A549 (cell line): Measurements from ENCODE around the gene CBFB. TPM values are rescaled to one million over a fixed set of nuclear protein-coding genes. Genes with fewer than 3 reads are reported as not detected.

Source experiments
- ATAC-seq, 2 experiments: fragments of 200-7000 bp in 1 of 2; fragments of >200 bp in 1 of 2; cut with Nextera tagmentation in 1 of 2; cut with Tn5 transposase in 1 of 2; 3 replicates each; pipeline versions ENCODE4 v1.8.0 to v1.9.1; 2018 to 2020; ENCODE audit warnings: mild to moderate bottlenecking in 1 of 2, moderate library complexity in 1 of 2
- CTCF ChIA-PET: fragments of 300-600 bp; sonication (Branson Sonifier 250); formaldehyde crosslinking; extraction: SDS; loops from one replicate; lab custom pipeline; 2021; ENCODE audit warnings: antibody characterized with exemption, inconsistent platforms; lab: Yijun Ruan, JAX
- POLR2A ChIA-PET: fragments of 350-600 bp; formaldehyde crosslinking; extraction: SDS; loops from one replicate; lab custom pipeline; 2021; ENCODE audit warnings: antibody characterized with exemption, inconsistent platforms; lab: Yijun Ruan, JAX
- DNase-seq, 2 experiments: peaks; one replicate each; pipeline versions ENCODE4 v3.0.0 to v3.0.0-alpha.2; 2011 to 2016; ENCODE audit warnings: low read depth in 1 of 2, low spot score in 1 of 2
- FAIRE-seq: peaks from 2 replicates; lab custom pipeline; 2011; peaks lifted over from hg19 to GRCh38; lab: Jason Lieb, UNC
- H3K27ac ChIP-seq, 2 experiments: fragments of >200 bp; sonication (Bioruptor Twin); formaldehyde crosslinking; 3 replicates each; pipeline ENCODE4 v1.5.1; 2016 to 2017
- H3K4me1 ChIP-seq: fragments of >200 bp; sonication (Bioruptor Twin); formaldehyde crosslinking; 3 replicates; pipeline ENCODE4 v1.6.1; 2016
- H3K4me2 ChIP-seq: fragments of >200 bp; sonication (Bioruptor Twin); formaldehyde crosslinking; 3 replicates; pipeline ENCODE4 v1.6.1; 2016
- H3K4me3 ChIP-seq: fragments of >200 bp; sonication (Bioruptor Twin); formaldehyde crosslinking; 3 replicates; pipeline ENCODE4 v1.5.1; 2016
- H3K9me3 ChIP-seq: fragments of >200 bp; sonication (Bioruptor Twin); formaldehyde crosslinking; 3 replicates; pipeline ENCODE4 v1.6.1; 2016
- BCL3 ChIP-seq: fragments of >200 bp; sonication (Bioruptor Twin); formaldehyde crosslinking; IDR thresholded peaks from 3 replicates; pipeline ENCODE4 v1.6.1; 2016
- BHLHE40 ChIP-seq: IDR thresholded peaks from 2 replicates; pipeline ENCODE4 v1.6.1; 2012; ENCODE audit warnings: low read depth, low read length, inconsistent platforms
- CBX2 ChIP-seq: fragments of 200-600 bp; sonication (generic); IDR thresholded peaks from 2 replicates; pipeline ENCODE4 v1.6.1; 2016; ENCODE audit warnings: low read depth, mild to moderate bottlenecking, borderline replicate concordance
- CEBPB ChIP-seq, 2 experiments: fragments of >200 bp in 1 of 2; sonication (Bioruptor Twin) in 1 of 2; formaldehyde crosslinking in 1 of 2; IDR thresholded peaks; 2 replicates each; pipeline ENCODE4 v1.6.1; 2012 to 2016
- CHD4 ChIP-seq: fragments of 200-600 bp; sonication (generic); IDR thresholded peaks from 2 replicates; pipeline ENCODE4 v1.6.1; 2016; ENCODE audit warnings: antibody characterized with exemption, mild to moderate bottlenecking, borderline replicate concordance
- EHF ChIP-seq: fragments of 250-450 bp; sonication (Bioruptor Pico); IDR thresholded peaks from 2 replicates; pipeline ENCODE4 v1.5.0; 2020; ENCODE audit warnings: mild to moderate bottlenecking
- ESRRA ChIP-seq: fragments of 150-350 bp; IDR thresholded peaks from 2 replicates; pipeline ENCODE4 v1.6.1; 2014; ENCODE audit warnings: mild to moderate bottlenecking, low read length, borderline replicate concordance
- FOSL2 ChIP-seq, 2 experiments: fragments of 450-650 bp in 1 of 2; fragments of >200 bp in 1 of 2; sonication (Bioruptor Twin) in 1 of 2; formaldehyde crosslinking; IDR thresholded peaks; 2 replicates each; pipeline versions ENCODE4 v1.5.0 to v1.6.1; 2016 to 2020; ENCODE audit warnings: mild to moderate bottlenecking in 1 of 2, moderate library complexity in 1 of 2
- HOXA7 ChIP-seq: fragments of 250-450 bp; sonication (Bioruptor Pico); IDR thresholded peaks from 2 replicates; pipeline ENCODE4 v1.5.0; 2020; ENCODE audit warnings: mild to moderate bottlenecking, moderate library complexity
- HOXB5 ChIP-seq: fragments of 250-450 bp; sonication (Bioruptor Pico); IDR thresholded peaks from 2 replicates; pipeline ENCODE4 v1.5.0; 2020; ENCODE audit warnings: mild to moderate bottlenecking, moderate library complexity
- JUN ChIP-seq, 2 experiments: fragments of >200 bp; sonication (Bioruptor Twin); formaldehyde crosslinking; IDR thresholded peaks; 2 replicates in 1 of 2; 3 replicates in 1 of 2; pipeline ENCODE4 v1.6.1; 2016 to 2017
- KDM1A ChIP-seq: fragments of 200-600 bp; sonication (generic); IDR thresholded peaks from 2 replicates; pipeline ENCODE4 v1.6.1; 2016; ENCODE audit warnings: low read depth, mild to moderate bottlenecking
- MAFK ChIP-seq: fragments of 450-650 bp; IDR thresholded peaks from 2 replicates; pipeline ENCODE4 v1.6.1; 2014; ENCODE audit not compliant: partially characterized antibody
- MAZ ChIP-seq: fragments of 150-350 bp; IDR thresholded peaks from 2 replicates; pipeline ENCODE4 v1.6.1; 2014; ENCODE audit warnings: antibody characterized with exemption, low read depth, low read length, borderline replicate concordance
- POLR2A ChIP-seq: IDR thresholded peaks from 2 replicates; pipeline ENCODE4 v1.6.1; 2012; ENCODE audit warnings: mild to moderate bottlenecking, low read length
- RARB ChIP-seq: fragments of 250-450 bp; sonication (Bioruptor Pico); IDR thresholded peaks from 2 replicates; pipeline ENCODE4 v1.8.0; 2021; ENCODE audit warnings: mild to moderate bottlenecking, moderate library complexity
- RNF2 ChIP-seq: fragments of 200-600 bp; sonication (generic); IDR thresholded peaks from 2 replicates; pipeline ENCODE4 v1.6.1; 2016; ENCODE audit warnings: low read depth, mild to moderate bottlenecking, antibody characterized with exemption, moderate library complexity, borderline replicate concordance
- TP53 ChIP-seq: fragments of 250-450 bp; sonication (Bioruptor Pico); IDR thresholded peaks from 2 replicates; pipeline ENCODE4 v1.5.0; 2021; ENCODE audit warnings: mild to moderate bottlenecking, moderate library complexity
- ZC3H11A ChIP-seq: fragments of 450-650 bp; IDR thresholded peaks from 2 replicates; pipeline ENCODE4 v1.6.1; 2014; ENCODE audit warnings: antibody characterized with exemption, mild to moderate bottlenecking
- ZFP36 ChIP-seq: fragments of 450-650 bp; IDR thresholded peaks from 2 replicates; pipeline ENCODE4 v1.6.1; 2014; ENCODE audit warnings: borderline replicate concordance; ENCODE audit not compliant: partially characterized antibody
- ZNF302 ChIP-seq: fragments of 250-450 bp; sonication (Bioruptor Pico); IDR thresholded peaks from 2 replicates; pipeline ENCODE4 v1.9.0; 2021; ENCODE audit warnings: inconsistent platforms, mild to moderate bottlenecking, moderate library complexity
- ZSCAN20 ChIP-seq: fragments of 250-450 bp; sonication (Bioruptor Pico); IDR thresholded peaks from 2 replicates; pipeline ENCODE4 v1.8.0; 2022; ENCODE audit warnings: mild to moderate bottlenecking, moderate library complexity
- WGBS: methylation state at CpG from one replicate; pipeline ENCODE4 v1.1.6; 2017; ENCODE audit errors: missing lambda C conversion rate; 5-methylcytosine and 5-hydroxymethylcytosine counted together
- polyA plus RNA-seq, 4 experiments: library from polyadenylated mRNA; depleted of rRNA in 3 of 4; stranded (reverse); fragments of >200 nt; fragmentation: RNase III in 1 of 4; extraction: RNeasy Plus Mini Kit Qiagen cat#74134 plus additional on column Dnase treatment in 1 of 4; gene quantifications; 2 replicates in 3 of 4; 3 replicates in 1 of 4; pipeline ENCODE4 v1.2.3, GENCODE V29; 2011 to 2017
- TF ChIP-seq, protein P1 (sequence below): fragments of >200 bp; sonication (Bioruptor Twin); formaldehyde crosslinking; IDR thresholded peaks from 3 replicates; pipeline ENCODE4 v1.5.1; 2016
- TF ChIP-seq, protein P2 (sequence below): fragments of 200-600 bp; sonication (generic); IDR thresholded peaks from 2 replicates; pipeline ENCODE4 v1.6.1; 2016; ENCODE audit warnings: antibody characterized with exemption, mild to moderate bottlenecking, moderate library complexity
- TF ChIP-seq, protein P3 (sequence below): IDR thresholded peaks from 2 replicates; pipeline ENCODE4 v1.6.1; 2012

Gene CBFB
- polyA plus RNA-seq, 2 of the 4 experiments (the other 2 are of a cell fraction) = 27.7 to 61.3 TPM

- TF ChIP-seq MAZ (no peak), CEBPB (IDR thresholded peaks at IDR 0.05) (no peak)
Observed at GRCh38 chr16:67116388-67117311, 87.7 kb downstream of the CBFB start (continued).

DNA sequence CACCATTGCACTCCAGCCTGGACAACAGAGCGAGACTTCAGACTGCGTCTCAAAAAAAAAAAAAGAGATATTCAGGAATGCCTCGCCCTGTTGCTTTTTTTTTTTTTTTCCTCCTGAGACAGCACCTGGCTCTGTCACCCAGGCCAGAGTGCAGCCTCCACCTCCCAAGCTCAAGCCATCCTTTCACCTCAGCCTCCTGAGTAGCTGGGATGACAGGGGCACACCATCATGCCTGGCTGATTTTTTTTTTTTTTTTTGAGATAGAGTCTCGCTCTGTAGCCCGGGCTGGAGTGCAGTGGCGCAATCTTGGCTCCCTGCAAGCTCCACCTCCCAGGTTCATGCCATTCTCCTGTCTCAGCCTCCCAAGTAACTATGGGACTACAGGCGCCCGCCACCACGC lies 88.8 kb downstream of the CBFB start:
- no peak overlapping the region for H3K4me3 ChIP-seq
- no peak overlapping the region for H3K27ac ChIP-seq
- DNase-seq (no peak), FAIRE-seq (no peak), ATAC-seq (no peak)
- WGBS = 95% methylated on average over 9 of the region's 9 CpGs
- H3K9me3 ChIP-seq = no peaks in the 10 kb centered on the region
- POLR2A ChIA-PET = no interaction called here
- H3K4me2 ChIP-seq = no peak overlapping the region
- CTCF ChIA-PET = interaction anchor here (0.7 to 3.5 kb wide), 3 partner anchors 13 to 141 kb away, joined by 3 to 17 read pairs (median 3); no protein-coding TSS in a partner anchor
- TF ChIP-seq BCL3 = no peak
- TF ChIP-seq ZNF302 = no peak
- TF ChIP-seq POLR2A = no peak
- TF ChIP-seq MAFK = no peak
- TF ChIP-seq CEBPB (IDR thresholded peaks at IDR 0.05) = no peak
- no peak for TF ChIP-seq CBX2
- TF ChIP-seq TP53 (CRISPR knock-in tag) = no peak
- no peak for TF ChIP-seq JUN (IDR thresholded peaks at IDR 0.05)
- no peak for TF ChIP-seq FOSL2 (IDR thresholded peaks at IDR 0.05)
- no peak for TF ChIP-seq FOSL2 (CRISPR knock-in tag; IDR thresholded peaks at IDR 0.05)
- no peak for TF ChIP-seq CHD4
- TF ChIP-seq RARB (CRISPR knock-in tag) = no peak
- H3K4me1 ChIP-seq = peaks cover 29% of the 10 kb centered on the region

GRCh38 chr16:67120025-67120424 lies 91.1 kb downstream of the CBFB start:
- POLR2A ChIA-PET = no interaction called here
- no peak for ATAC-seq
- Histone ChIP-seq H3K9me3 (no peaks in the 10 kb centered on the region), H3K4me3 (no peak overlapping the region), H3K27ac (no peak overlapping the region), H3K4me1 (peaks cover 11% of the 10 kb centered on the region), H3K4me2 (no peak overlapping the region)
- DNase-seq = no peak
- CTCF ChIA-PET = interaction anchor here (1.0 to 3.2 kb wide), 5 partner anchors 13 to 159 kb away, joined by 3 to 11 read pairs (median 5); partner anchors contain the start of gene CES3
- 63% methylated on average over 5 of the region's 5 CpGs for WGBS
- TF ChIP-seq TP53 (CRISPR knock-in tag) (no peak), KDM1A (no peak), ESRRA (no peak), BHLHE40 (no peak), ZFP36 (no peak), RNF2 (no peak), ZC3H11A (no peak), HOXB5 (CRISPR knock-in tag) (no peak), EHF (CRISPR knock-in tag) (no peak), HOXA7 (CRISPR knock-in tag) (no peak), ZSCAN20 (no peak), ZNF302 (no peak), RARB (CRISPR knock-in tag) (no peak), FOSL2 (IDR thresholded peaks at IDR 0.05) (no peak), FOSL2 (CRISPR knock-in tag; IDR thresholded peaks at IDR 0.05) (no peak)
- TF ChIP-seq, protein P1, sequence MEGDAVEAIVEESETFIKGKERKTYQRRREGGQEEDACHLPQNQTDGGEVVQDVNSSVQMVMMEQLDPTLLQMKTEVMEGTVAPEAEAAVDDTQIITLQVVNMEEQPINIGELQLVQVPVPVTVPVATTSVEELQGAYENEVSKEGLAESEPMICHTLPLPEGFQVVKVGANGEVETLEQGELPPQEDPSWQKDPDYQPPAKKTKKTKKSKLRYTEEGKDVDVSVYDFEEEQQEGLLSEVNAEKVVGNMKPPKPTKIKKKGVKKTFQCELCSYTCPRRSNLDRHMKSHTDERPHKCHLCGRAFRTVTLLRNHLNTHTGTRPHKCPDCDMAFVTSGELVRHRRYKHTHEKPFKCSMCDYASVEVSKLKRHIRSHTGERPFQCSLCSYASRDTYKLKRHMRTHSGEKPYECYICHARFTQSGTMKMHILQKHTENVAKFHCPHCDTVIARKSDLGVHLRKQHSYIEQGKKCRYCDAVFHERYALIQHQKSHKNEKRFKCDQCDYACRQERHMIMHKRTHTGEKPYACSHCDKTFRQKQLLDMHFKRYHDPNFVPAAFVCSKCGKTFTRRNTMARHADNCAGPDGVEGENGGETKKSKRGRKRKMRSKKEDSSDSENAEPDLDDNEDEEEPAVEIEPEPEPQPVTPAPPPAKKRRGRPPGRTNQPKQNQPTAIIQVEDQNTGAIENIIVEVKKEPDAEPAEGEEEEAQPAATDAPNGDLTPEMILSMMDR = no peak
- TF ChIP-seq, protein P2, sequence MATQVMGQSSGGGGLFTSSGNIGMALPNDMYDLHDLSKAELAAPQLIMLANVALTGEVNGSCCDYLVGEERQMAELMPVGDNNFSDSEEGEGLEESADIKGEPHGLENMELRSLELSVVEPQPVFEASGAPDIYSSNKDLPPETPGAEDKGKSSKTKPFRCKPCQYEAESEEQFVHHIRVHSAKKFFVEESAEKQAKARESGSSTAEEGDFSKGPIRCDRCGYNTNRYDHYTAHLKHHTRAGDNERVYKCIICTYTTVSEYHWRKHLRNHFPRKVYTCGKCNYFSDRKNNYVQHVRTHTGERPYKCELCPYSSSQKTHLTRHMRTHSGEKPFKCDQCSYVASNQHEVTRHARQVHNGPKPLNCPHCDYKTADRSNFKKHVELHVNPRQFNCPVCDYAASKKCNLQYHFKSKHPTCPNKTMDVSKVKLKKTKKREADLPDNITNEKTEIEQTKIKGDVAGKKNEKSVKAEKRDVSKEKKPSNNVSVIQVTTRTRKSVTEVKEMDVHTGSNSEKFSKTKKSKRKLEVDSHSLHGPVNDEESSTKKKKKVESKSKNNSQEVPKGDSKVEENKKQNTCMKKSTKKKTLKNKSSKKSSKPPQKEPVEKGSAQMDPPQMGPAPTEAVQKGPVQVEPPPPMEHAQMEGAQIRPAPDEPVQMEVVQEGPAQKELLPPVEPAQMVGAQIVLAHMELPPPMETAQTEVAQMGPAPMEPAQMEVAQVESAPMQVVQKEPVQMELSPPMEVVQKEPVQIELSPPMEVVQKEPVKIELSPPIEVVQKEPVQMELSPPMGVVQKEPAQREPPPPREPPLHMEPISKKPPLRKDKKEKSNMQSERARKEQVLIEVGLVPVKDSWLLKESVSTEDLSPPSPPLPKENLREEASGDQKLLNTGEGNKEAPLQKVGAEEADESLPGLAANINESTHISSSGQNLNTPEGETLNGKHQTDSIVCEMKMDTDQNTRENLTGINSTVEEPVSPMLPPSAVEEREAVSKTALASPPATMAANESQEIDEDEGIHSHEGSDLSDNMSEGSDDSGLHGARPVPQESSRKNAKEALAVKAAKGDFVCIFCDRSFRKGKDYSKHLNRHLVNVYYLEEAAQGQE = no peak
- TF ChIP-seq, protein P3, sequence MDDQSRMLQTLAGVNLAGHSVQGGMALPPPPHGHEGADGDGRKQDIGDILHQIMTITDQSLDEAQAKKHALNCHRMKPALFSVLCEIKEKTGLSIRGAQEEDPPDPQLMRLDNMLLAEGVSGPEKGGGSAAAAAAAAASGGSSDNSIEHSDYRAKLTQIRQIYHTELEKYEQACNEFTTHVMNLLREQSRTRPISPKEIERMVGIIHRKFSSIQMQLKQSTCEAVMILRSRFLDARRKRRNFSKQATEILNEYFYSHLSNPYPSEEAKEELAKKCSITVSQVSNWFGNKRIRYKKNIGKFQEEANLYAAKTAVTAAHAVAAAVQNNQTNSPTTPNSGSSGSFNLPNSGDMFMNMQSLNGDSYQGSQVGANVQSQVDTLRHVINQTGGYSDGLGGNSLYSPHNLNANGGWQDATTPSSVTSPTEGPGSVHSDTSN = no peak
- FAIRE-seq = no peak
